Measurements from ENCODE around the gene ZNF197. TPM values are rescaled to one million over a fixed set of nuclear protein-coding genes. Genes with fewer than 3 reads are reported as not detected.
"Not testable (repeated sequence)": the region's sequence is repeated elsewhere in the genome, so short reads cannot be mapped to it uniquely, and the experiment has no call there.

Gene ZNF197
- total RNA-seq = 14.2 TPM
- long read RNA-seq, transcript ZNF197-202 (6 exons, 3,275 nt) = major isoform, 5 of 16 reads
- long read RNA-seq, partial matches to known transcripts = 0 of 16 reads
- long read RNA-seq, other reads (novel, unspliced or antisense) = 10 of 16 reads

- TF ChIP-seq CTCF (IDR thresholded peaks at IDR 0.05) = no peak
- Histone ChIP-seq H3K27ac (peak within 1 kb of the TSS; percentile 90), H3K9me3 (no peaks in the 10 kb centered on the region), H3K27me3 (no peaks in the 10 kb centered on the region), H3K4me1 (peaks cover 12% of the 10 kb centered on the region), H3K4me3 (peak within 1 kb of the TSS; percentile 93), H3K36me3 (peaks cover 3% of the 10 kb centered on the region)
- intact Hi-C loops (cut with DNase I) = no loop called here
- peak; percentile 99 for ATAC-seq
- DNase-seq = peak; percentile 91
Measured at GRCh38 chr3:44624749-44625480, at the start of gene ZNF197. ZNF197 (plus strand) TSS chr3:44625036; CDS start chr3:44629155, 4,119 bp downstream.

GRCh38 chr3:44576613-44577012 lies 48.2 kb upstream of the ZNF197 start:
- Histone ChIP-seq H3K36me3 (no peaks in the 10 kb centered on the region), H3K9me3 (no peaks in the 10 kb centered on the region), H3K4me3 (no peak overlapping the region), H3K4me1 (no peaks in the 10 kb centered on the region), H3K27ac (no peak overlapping the region), H3K27me3 (no peaks in the 10 kb centered on the region)
- ATAC-seq (no peak), DNase-seq (no peak)
- intact Hi-C loops (cut with DNase I) = no loop called here
- TF ChIP-seq CTCF (IDR thresholded peaks at IDR 0.05) = no peak

- H3K27me3 ChIP-seq; ATAC-seq; intact Hi-C loops (cut with DNase I): not testable (repeated sequence)
Measured at GRCh38 chr3:44577354-44577952, 47.4 kb upstream of the ZNF197 start.

GRCh38 chr3:44578316-44578715 lies 46.5 kb upstream of the ZNF197 start:
- H3K27ac ChIP-seq; H3K4me1 ChIP-seq; DNase-seq; H3K4me3 ChIP-seq; intact Hi-C loops (cut with DNase I); H3K36me3 ChIP-seq; H3K27me3 ChIP-seq; H3K9me3 ChIP-seq: not testable (repeated sequence)
- ATAC-seq = peak; percentile 8

More at GRCh38 chr3:44577354-44577952, 47.4 kb upstream of the ZNF197 start:
- not testable (repeated sequence) for H3K27ac ChIP-seq, H3K4me1 ChIP-seq, H3K4me3 ChIP-seq, DNase-seq, H3K36me3 ChIP-seq, H3K9me3 ChIP-seq

GRCh38 chr3:44578924-44579515 lies 45.8 kb upstream of the ZNF197 start:
- ATAC-seq = peak; percentile 14
- H3K4me1 ChIP-seq; H3K36me3 ChIP-seq; DNase-seq; H3K9me3 ChIP-seq; H3K4me3 ChIP-seq; H3K27ac ChIP-seq; intact Hi-C loops (cut with DNase I); H3K27me3 ChIP-seq: not testable (repeated sequence)

GRCh38 chr3:44579749-44580148 lies 45.1 kb upstream of the ZNF197 start:
- H3K9me3 ChIP-seq; intact Hi-C loops (cut with DNase I); H3K27me3 ChIP-seq; DNase-seq; ATAC-seq; H3K36me3 ChIP-seq; H3K27ac ChIP-seq; H3K4me3 ChIP-seq; H3K4me1 ChIP-seq: not testable (repeated sequence)

- H3K27ac ChIP-seq; H3K27me3 ChIP-seq; ATAC-seq; intact Hi-C loops (cut with DNase I); DNase-seq; H3K4me3 ChIP-seq; H3K36me3 ChIP-seq; H3K9me3 ChIP-seq: not testable (repeated sequence)
- H3K4me1 ChIP-seq = peaks cover 10% of the 10 kb centered on the region
Measured at GRCh38 chr3:44580971-44581370, 43.9 kb upstream of the ZNF197 start.

Data from upper lobe of right lung (tissue), 1 donor.